NT2/D1 (cell line): ENCODE measurements around the gene LITAFD.

Experiments
- SUZ12 ChIP-seq: IDR thresholded peaks from 2 replicates; pipeline ENCODE4 v1.6.1; 2011; ENCODE audit not compliant: insufficient read length, insufficient read depth; ENCODE audit errors: extremely low read depth
- YY1 ChIP-seq: IDR thresholded peaks from 2 replicates; pipeline ENCODE4 v1.6.1; 2011; ENCODE audit not compliant: insufficient read length, insufficient read depth
- ZNF274 ChIP-seq: IDR thresholded peaks from 2 replicates; pipeline ENCODE4 v1.6.1; 2011; ENCODE audit warnings: mild to moderate bottlenecking, low read depth, low read length

GRCh38 chr16:8866118-8866883 is 15.8 kb upstream of the LITAFD start:
- TF ChIP-seq YY1 (no peak), ZNF274 (no peak), SUZ12 (no peak)
